Hematopoietic multipotent progenitor cell treated with erythropoietin and hydrocortisone succinate and interleukin-3 and kit ligand, for 15 days (in vitro differentiated cells): ENCODE results near the gene SULF2.

Experiments used
- DNase-seq: peaks from one replicate; pipeline ENCODE4 v3.0.0-alpha.2; 2015; ENCODE audit warnings: low spot score

Gene SULF2

DNA sequence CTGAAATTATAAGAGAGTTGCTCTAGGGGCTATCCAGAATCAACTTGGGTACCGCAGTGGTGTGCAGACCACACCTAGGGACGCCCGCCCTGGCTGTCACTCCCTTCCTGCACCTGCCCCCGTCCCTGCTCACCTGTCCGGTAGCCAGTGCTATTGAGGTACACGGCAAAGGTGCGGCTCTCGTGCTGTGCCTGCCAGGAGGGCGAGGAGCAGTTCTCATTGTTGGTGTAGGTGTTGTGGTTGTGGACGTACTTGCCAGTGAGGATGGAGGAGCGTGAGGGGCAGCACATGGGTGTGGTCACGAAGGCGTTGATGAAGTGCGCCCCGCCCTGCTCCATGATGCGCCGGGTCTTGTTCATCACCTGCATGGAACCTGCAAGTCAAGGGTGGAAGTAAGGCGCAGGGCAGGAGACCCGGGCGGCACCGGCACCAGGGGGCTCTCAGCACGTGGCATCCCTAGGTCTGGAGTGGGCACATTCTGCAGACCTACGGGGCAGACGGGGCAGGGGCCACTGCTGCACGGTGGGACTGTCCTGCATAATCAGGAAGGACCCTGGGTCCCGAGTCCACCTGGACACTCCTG is 48.6 kb downstream of the SULF2 start:
- DNase-seq, result no peak

GRCh38 chr20:47735412-47736400 is 49.6 kb downstream of the SULF2 start:
- DNase-seq, result no peak

DNA sequence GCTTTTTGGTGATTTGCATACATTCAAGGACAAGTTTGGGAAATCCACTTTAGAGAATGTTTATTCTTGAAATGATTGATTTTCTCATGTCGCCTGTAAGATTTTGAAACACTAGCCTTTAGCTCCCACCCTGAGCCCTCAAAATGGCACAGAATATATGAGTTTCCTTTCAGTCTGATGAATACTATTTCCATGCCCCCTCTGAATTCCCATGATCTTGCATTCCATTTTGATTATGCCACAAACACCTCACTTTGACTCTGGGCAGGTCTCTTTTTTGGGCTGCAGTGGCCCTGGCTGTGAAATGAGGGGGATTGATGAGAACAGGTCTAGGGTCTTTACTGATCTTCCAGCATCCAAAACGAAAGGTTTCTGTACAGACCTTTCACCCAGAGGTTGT is 50.4 kb downstream of the SULF2 start:
- DNase-seq, result no peak

DNA sequence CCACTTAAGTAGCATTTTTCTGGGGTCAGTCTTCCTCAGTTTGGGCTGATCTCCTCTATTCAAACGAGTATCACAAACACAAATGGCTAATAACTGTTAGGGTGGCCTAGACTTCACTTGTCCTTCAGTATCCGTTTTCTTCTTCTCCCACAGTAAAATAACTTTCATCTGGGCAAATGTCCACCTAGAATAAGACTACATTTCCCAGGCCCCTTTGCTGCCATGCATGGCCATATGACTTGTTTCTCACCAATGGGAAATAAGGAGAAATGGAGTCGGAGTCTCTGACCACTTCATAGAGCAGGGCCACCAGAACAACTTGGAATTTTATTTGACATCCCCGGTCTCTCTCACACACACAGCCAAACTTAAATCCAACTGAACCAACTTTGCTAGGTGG is 51.4 kb downstream of the SULF2 start:
- no peak for DNase-seq

DNA sequence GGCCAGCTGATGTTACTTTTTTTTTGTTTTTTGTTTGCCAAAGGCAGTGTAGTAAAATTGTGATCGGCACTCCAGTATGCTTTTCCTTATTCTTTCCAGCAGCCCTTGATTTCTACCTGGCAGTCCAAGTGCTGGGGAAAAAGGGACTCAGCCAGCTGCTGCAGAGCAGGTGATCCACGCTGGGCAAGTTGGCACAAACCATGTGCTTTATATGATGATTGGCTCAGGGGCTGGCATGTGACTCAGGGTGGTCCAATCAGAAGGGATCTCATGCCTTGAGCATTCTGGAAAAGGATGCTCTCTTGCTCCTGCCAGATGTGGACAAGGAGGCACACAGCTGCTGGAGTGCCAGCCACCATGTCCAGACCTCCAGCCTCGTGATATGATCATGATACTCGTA is 54.5 kb downstream of the SULF2 start:
- no peak for DNase-seq

GRCh38 chr20:47729472-47729871 is 55.8 kb downstream of the SULF2 start:
- no peak for DNase-seq

DNA sequence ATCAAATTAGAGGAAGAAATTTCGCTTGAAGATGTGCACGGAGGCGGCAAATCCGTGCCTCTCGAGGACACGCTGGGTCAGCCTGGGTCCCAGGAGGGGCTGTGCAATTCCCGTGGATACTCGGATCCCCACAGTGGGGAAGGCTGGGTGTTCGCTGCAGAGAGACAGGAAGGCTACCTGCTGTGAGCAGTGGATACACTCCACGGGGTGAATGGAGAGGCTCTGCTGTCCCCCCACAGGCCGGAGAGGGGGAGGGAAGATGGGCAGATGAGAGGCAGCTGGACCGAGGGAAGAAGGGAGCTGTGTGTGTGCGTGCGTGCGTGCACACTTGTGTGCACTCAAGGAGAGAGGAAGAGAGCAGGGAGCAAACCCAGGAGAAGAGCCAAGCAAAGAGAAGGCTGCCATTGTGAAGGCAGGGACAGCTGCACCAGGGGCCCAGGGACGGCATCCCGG is 57.3 kb downstream of the SULF2 start:
- DNase-seq, result no peak

DNA sequence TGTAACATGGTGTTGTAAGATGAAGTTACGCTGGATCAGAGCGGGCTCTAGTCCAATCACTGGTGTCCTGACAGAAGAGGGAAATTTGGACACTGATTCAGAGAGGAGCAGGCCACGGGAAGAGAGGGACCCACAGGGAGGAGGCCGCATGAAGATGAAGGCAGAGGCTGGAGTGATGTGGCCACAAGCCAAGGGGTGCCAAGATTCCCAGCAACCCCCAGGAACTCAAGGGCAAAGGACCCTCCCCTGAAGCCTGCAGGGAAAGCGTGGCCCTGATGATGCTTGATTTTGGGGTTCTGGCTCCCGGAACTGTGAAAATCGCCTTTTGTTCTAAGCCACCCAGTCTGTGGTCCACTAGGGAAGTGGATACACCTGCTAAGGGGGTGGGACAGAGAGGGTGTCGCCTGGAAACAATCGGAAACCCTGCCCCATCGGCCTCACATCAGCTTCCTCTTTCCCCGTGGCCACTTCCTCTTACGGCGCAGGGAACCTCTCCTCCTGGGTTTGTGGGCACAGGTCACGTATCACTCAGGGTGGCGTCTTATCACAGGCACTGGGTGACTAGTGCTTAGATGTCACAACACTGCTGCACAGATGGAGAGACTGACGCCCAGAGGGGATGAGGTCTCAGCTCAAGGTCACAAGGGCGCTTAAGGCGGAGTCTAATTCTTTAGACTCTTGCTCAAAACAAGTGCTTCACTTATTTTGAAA is 58.0 kb downstream of the SULF2 start:
- no peak for DNase-seq

DNA sequence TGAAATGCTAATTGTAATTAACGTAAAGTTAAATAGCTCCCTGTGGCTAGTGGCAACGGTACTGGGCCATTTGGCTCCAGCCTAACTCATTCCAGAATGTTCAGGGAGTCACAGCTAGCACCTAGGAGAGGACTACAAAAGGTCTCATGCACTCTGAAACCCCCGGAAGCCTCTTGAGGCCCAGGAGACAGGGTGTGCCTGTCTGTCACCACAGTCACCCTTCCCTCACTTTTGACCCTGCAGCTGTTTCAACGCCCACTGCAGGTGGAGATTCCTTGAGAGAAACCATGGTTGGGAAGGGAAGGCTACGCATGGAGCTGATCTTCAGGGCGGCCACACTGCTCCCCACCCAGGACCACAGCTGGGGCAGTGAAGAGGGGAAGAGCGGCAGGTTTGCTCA is 58.6 kb downstream of the SULF2 start:
- no peak for DNase-seq

DNA sequence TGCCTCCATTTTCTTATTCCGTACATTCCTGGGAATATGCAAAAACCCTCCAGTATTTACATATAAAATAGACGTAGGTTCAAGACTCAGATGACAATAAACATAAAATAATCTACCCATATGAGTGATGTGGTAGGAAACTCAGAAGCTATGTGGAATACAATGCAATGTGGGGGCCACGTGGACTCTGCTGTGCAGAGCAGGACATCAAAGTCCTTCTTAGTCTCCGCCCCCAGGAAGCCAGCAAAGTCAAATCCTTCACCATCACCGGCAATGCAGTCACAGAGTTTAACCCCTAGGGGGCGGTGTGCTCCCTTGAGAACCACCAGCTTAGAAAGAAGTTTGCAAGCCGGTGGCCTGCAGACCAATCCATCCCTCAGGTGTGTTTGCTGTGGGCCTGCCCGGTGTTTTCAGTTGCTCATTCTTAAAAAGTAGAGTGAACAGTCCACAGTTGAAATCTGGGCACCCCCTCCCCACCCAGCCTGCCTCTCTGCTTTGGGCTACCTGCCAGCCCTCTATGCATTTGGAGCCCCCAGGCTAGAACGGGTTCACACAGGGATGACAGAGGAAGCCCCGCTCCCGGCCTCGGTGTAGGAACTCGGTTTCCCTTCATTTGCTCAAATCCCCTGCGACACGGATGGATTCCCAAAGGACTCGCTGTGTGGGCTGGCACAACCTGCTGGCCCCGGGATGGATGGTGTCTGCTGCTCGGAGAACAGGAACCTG is 59.9 kb downstream of the SULF2 start:
- DNase-seq, result peak; percentile 63

DNA sequence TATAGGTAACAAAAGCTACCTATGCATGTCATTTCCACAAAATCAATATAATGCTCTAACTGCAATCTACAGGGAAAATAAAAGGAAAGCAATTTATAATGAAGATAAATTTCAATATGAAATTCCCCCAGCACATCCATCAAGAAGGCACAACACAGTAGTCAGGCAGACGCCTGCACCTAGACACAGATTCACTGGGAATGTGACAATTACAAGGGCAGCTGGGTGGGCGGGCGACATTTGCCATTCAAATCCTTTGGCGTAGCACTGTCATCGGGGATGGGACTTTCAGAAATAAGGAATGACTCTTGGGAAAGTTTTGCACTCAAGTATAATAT is 60.4 kb downstream of the SULF2 start:
- no peak for DNase-seq

- no peak for DNase-seq
These were observed 60.9 kb downstream of the SULF2 start for GRCh38 chr20:47724396-47724795.

GRCh38 chr20:47723322-47723721 is 62.0 kb downstream of the SULF2 start:
- no peak for DNase-seq

- no peak for DNase-seq
These were observed 64.4 kb downstream of the SULF2 start for GRCh38 chr20:47720636-47721427.

DNA sequence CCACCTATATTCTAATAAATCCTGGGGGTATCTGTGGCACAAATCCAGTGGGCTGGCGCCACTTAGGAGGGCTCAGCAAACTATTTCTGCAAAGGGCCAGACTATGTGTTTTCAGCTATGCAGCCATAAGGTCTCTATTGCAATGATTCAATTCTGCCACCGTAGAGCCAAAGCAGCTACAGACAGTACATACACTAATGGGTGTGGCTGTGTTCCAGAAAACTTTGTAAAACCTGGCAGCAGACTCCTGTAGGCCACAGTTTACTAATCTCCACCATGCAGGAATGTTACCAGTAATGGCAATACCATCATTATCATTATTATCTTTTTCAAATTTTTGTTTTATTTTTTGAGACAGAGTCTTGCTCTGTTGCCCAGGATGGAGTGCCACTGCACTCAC is 65.7 kb downstream of the SULF2 start:
- no peak for DNase-seq

- DNase-seq, result no peak
These were observed 66.1 kb downstream of the SULF2 start for GRCh38 chr20:47719211-47719610.

DNA sequence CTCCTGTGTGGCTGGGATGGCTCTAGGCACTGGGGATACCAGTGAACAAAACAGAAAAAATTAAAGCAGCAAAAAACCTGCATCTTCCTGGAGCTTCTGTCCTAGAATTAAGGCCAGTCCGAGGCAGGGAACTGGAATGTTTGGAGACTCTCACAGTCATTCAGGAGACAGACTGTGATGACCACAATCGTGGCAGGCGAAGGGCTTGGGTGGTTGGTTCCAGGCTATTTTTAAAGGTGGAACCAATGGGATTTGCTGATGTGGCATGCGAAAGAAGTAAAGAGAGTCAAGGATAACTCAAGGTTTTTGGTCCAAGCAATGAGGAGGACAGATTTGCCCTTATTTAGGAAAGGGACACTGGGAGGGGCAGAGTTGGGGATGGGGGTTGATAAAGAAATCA is 66.9 kb downstream of the SULF2 start:
- no peak for DNase-seq

GRCh38 chr20:47717421-47717820 is 67.9 kb downstream of the SULF2 start:
- no peak for DNase-seq

- no peak for DNase-seq
These were observed 71.3 kb downstream of the SULF2 start for GRCh38 chr20:47713878-47714450.

GRCh38 chr20:47713163-47713562 is 72.1 kb downstream of the SULF2 start:
- DNase-seq, result no peak
